Myocyte (in vitro differentiated cells): ENCODE data around the gene NRL. TPM values are rescaled to one million over a fixed set of nuclear protein-coding genes. Genes with fewer than 3 reads are reported as not detected.

Source experiments
- DNase-seq: peaks from one replicate; pipeline ENCODE4 v3.0.0-alpha.2; 2012; ENCODE audit warnings: low read depth
- total RNA-seq: library from RNA; depleted of rRNA; stranded (reverse); fragments of >200 nt; gene quantifications from 2 replicates; pipeline ENCODE4 v1.2.3, GENCODE V29; 2014

Gene NRL
- total RNA-seq, 1 donor from 2014 or later, result 4.5 TPM

- DNase-seq, result no peak
These were observed 30.5 kb upstream of the NRL start for GRCh38 chr14:24145219-24145618.

- no peak for DNase-seq
These were observed 29.7 kb upstream of the NRL start for GRCh38 chr14:24144451-24144850.

DNA sequence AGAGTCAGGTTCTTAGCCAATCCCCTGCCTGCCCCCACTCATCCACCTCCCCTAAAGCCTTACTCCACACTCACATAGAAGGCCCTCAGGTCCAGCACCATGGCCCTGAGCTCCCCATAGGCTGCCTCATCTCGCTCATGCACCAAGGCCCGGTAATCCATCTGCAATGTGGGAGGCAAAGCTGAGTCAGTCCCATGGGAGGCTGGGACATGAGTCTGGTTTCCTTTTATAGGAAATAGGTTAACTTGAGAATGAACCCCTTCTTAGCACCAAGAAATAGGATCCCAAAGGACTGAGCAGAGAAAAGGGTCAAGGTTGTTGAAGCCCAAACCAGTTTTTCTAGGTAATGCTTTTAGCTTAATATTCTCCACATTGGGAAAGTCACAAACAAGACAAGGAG is 28.8 kb upstream of the NRL start:
- peak; percentile 57 for DNase-seq

DNA sequence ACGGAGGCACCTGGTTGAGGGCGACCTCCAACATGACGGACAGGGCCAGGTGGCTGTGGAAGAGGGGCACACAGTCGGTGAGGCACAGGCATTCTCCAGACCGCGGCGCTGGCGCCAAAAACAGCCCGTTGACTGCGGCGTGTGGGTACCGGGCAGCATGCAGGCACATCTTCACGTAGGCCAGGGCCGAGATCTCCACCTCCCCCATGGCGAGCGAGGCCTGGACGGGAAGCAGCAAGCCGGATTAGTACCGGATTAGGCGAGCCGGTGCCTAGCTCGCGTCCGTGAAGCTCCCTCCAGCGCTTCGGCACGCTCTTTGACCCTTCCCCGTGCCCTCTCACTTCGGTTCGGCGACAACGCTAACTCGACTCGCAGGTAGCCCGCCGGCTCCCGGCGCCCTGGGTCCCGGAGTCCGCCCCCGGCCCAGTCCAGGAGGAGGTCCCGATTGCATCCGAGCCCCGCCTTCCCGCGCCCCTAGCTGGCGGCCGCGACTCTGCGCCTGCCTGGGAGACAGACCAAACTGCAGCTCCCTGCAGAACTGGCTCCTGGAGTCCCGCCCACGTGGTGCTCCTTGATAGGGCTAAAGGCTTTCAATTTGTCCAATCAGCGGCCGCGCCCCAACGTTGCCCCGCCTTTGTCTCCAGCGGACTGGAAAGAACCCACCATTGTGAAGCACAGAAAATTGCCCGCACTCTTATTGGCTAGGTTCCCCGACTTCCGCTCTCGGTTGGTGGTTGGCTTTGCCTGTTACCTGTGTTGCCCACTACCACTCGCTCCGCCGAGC is 26.5 kb upstream of the NRL start, which contains the start of gene EMC9:
Gene EMC9, minus strand, starts transcription at position 495 of the 784 bp plus-strand sequence. Its CDS starts 287 bp downstream, at position 208.
- peak; percentile 100 for DNase-seq

DNA sequence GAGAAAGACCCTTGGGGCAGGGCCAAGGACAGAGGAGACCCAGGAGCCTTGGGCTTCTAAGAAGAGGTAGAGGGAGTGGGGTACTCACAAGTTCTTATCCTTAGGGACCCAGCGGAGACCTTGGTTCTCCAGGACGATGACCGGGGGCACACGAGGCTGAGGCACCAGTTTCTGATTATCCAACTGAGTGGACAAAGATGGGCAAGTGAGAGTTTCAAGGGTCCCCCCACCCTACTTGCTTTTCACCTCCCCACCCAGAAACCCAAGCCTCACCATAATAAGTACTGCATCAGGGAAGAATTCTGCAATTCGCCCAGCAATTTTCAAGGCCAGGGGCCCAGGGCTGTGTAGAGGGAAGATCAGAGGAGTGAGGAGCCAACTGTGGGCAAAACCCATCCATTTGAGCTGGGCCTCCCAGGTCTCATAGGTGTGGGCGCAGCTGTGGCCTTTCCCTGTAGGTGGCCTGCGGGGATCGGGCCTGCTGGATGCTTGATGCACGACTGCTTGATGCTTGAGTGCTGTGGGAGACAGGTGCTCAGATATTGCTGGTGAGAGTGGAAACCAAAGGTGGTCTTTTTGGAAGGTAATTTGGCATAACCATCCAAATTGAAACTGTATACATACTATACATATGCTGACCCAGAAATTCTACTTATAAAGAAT is 24.7 kb upstream of the NRL start:
- no peak for DNase-seq

GRCh38 chr14:24138396-24139271 is 23.9 kb upstream of the NRL start:
- no peak for DNase-seq

GRCh38 chr14:24137529-24138395 is 23.0 kb upstream of the NRL start:
- DNase-seq, result no peak

DNA sequence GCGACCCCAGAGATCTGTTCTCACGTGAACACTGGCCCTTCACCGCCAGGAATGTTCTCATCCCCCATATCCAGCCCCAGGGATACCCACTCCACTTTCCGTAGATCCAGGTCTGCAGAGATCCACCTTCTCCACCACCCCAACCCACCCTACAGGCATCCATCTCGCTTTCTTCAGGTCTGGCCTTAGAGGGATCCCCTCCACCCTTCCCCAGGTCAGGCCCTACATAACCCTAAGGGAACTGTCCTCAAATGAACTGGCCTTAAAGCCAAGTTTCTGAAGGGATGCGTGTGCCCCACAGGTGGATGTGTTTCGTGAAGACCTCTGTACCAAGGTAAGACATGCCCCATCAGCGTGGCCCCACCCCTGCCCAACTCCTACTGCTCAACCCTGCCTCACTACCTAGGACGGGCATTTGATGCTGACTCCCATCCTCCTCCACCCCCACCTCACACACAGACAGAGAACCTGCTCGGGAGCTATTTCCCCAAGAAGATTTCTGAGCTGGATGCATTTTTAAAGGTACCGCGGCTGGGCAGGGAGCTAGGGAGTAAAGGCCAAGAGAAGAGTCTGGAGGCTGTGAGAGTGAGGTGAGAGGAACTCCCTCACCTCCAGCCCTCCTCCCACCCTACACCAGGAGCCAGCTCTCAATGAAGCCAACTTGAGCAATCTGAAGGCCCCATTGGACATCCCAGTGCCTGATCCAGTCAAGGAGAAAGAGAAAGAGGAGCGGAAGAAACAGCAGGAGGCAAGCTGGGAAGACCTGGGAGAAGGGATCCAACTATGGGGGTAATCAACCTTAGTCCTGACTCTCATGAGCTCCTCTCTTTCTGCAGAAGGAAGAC is 22.2 kb upstream of the NRL start:
- DNase-seq, result no peak

GRCh38 chr14:24135834-24136683 is 21.3 kb upstream of the NRL start, which contains the start of gene PSME1:
TSS of gene PSME1 (plus strand) at chr14:24136194. CDS start at chr14:24136263, 69 bp downstream.
- peak; percentile 91 for DNase-seq

DNA sequence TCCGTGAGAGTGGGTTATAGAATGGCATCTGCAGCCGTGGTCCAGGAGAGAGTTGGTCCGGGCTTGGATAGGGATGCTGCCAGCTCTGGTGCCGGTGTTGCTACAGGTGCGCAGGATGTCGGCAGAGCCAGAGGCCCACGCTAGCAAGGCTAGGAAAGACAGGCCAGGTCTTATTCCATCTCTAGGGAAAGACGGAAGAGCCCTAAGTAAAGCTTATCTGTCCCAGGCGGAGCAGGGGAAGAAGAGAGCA is 20.8 kb upstream of the NRL start:
- peak; percentile 44 for DNase-seq

- no peak for DNase-seq
These were observed 19.0 kb upstream of the NRL start for GRCh38 chr14:24133735-24134134.

DNA sequence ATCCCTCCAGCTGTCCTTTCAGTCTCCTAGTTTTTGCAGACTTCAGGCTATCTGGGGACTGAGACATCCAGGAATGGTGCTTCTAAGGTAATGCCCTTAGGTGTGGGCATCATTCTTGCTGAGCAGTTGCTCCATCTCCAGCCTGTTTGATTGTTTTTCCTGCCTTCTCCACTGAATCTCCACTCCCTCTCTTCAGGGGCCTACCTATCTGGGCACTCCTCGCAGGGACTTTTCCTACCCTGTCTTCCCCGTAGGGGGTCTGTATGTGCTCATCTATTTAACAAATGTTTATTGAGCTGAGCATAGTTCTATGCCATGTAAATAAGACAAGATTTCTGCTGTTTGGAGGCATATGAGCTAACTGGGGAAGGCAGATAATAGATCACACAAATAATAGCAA is 18.2 kb upstream of the NRL start:
- DNase-seq, result no peak

- DNase-seq, result no peak
These were observed 17.4 kb upstream of the NRL start for GRCh38 chr14:24132061-24132685.

DNA sequence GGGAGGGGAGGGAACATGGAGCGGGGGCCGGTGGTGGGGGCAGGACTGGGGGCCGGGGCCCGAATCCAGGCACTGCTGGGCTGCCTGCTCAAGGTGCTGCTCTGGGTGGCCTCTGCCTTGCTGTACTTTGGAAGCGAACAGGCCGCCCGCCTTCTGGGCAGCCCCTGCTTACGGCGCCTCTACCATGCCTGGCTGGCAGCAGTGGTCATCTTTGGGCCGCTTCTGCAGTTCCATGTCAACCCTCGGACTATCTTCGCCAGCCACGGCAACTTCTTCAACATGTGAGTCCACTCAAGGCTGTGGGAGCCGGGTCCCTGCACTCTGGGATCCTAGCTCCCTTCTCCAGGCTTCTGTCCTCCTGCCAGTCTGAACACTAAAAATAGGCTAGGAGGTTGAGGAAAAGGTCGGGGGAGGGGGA is 16.8 kb upstream of the NRL start:
- peak; percentile 59 for DNase-seq

DNA sequence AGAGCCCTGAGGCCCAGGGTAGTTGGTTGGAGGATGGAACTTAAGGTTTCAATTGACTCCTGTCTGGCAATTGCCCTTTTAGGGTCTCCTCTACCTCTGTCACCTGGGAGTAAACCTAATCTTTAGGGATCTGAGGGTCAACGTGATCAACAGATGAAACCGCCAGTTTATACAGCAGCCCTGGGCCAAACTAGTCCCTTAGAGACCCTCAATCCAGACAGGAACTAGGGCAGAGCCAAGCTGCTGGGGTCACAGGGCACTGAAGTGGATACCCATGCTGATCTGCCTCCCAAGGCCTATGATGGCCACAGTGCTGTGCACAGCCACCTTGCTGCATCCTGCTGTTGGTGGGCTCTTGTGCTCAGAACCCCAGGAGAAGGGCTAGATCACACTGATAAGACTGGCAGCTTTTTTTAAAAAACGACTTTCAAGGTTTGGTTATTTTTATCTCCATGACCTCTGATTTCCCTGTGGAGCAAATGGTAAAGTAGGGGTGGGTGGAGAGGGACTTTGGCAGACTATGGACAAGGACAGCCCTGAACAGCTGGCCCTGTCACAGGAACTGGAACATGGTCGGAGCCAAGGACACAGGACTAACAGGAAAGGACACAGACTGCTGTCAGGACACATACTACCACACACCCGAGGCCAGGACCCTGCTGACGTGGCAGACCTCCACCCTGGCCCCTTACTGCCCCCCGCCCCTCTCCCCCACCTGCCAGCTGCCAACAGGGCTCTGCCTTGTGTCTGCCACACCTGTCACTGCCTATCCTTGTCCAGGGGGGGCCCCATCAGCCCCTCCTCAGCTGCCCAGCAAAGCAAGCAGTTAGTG is 16.2 kb upstream of the NRL start:
- DNase-seq, result peak; percentile 96

- DNase-seq, result no peak
These were observed 15.6 kb upstream of the NRL start, which contains the start of gene FITM1 for GRCh38 chr14:24130380-24130716. TSS of gene FITM1 (plus strand) at chr14:24130659. CDS start at chr14:24131564, 905 bp downstream.

GRCh38 chr14:24129410-24129998 is 14.8 kb upstream of the NRL start:
- DNase-seq, result no peak
